DOHH2 (cell line): ENCODE data around the gene DOCK6.

Experiments
- EZH2phosphoT487 ChIP-seq: fragments of 200-600 bp; sonication (generic); IDR thresholded peaks from 2 replicates; pipeline ENCODE4 v1.6.1; 2017; ENCODE audit warnings: borderline replicate concordance, mild to moderate bottlenecking, antibody characterized with exemption, low read length, moderate library complexity, mixed read lengths
- TF ChIP-seq, protein P1 (sequence below): fragments of 200-600 bp; sonication (generic); IDR thresholded peaks from one replicate; pipeline ENCODE4 v1.5.1; 2014; ENCODE audit warnings: antibody characterized with exemption, mild to moderate bottlenecking, low read depth, low read length; ENCODE audit not compliant: poor library complexity, severe bottlenecking

- TF ChIP-seq, protein P1, sequence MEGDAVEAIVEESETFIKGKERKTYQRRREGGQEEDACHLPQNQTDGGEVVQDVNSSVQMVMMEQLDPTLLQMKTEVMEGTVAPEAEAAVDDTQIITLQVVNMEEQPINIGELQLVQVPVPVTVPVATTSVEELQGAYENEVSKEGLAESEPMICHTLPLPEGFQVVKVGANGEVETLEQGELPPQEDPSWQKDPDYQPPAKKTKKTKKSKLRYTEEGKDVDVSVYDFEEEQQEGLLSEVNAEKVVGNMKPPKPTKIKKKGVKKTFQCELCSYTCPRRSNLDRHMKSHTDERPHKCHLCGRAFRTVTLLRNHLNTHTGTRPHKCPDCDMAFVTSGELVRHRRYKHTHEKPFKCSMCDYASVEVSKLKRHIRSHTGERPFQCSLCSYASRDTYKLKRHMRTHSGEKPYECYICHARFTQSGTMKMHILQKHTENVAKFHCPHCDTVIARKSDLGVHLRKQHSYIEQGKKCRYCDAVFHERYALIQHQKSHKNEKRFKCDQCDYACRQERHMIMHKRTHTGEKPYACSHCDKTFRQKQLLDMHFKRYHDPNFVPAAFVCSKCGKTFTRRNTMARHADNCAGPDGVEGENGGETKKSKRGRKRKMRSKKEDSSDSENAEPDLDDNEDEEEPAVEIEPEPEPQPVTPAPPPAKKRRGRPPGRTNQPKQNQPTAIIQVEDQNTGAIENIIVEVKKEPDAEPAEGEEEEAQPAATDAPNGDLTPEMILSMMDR: no peak
- no peak for TF ChIP-seq EZH2phosphoT487
Observed at GRCh38 chr19:11295180-11295579, 32.9 kb upstream of the DOCK6 start.
